ENCODE data around the gene IL1RL2. TPM values are rescaled to one million over a fixed set of nuclear protein-coding genes. Genes with fewer than 3 reads are reported as not detected.

Gene IL1RL2
- total and polyA plus RNA-seq, 2 of the 8 experiments (the other 6 are each of a cell fraction or from before 2014, with no cell fraction given), result not detected

- Histone ChIP-seq H3K4me1 (replicated peaks in 1 of 4; ENCODE audit: control insufficient read depth in 3 of 4, insufficient read depth in 4 of 4, low read length in 3 of 4) (no peaks in the 10 kb centered on the region), H2BK120ac (replicated peaks; ENCODE audit: low read depth, low read length) (no peak overlapping the region), H3K79me2 (ENCODE audit: control insufficient read depth in 1 of 2, insufficient read depth in 2 of 2, low read length in 2 of 2) (no peaks in the 10 kb centered on the region), H4K5ac (ENCODE audit: insufficient read length, low read depth, low read length) (no peak overlapping the region), H3K56ac (replicated peaks; ENCODE audit: insufficient read length, low read depth, low read length) (no peak overlapping the region), H2BK12ac (ENCODE audit: low read depth, low read length) (no peak overlapping the region), H2BK5ac (ENCODE audit: low read depth, low read length) (no peak overlapping the region), H3K4me2 (ENCODE audit: insufficient read depth in 1 of 2, low read depth in 2 of 2, low read length in 2 of 2) (no peak overlapping the region), H2AK5ac (ENCODE audit: low read depth, low read length) (no peak overlapping the region), H3K4ac (replicated peaks; ENCODE audit: insufficient read length, low read depth, low read length) (no peak overlapping the region), H4K20me1 (replicated peaks in 1 of 2; ENCODE audit: control insufficient read depth in 1 of 2, insufficient read depth in 2 of 2, low read length in 2 of 2) (no peaks in the 10 kb centered on the region), H2BK20ac (ENCODE audit: low read length) (no peak overlapping the region), H3K27me3 (replicated peaks in 1 of 4; ENCODE audit: control insufficient read depth in 3 of 4, extremely low read depth in 1 of 4, insufficient read depth in 3 of 4, low read length in 3 of 4) (no peaks in the 10 kb centered on the region), H4K8ac (ENCODE audit: extremely low read depth, insufficient read depth, low read length) (no peak overlapping the region), H3K9me3 (ENCODE audit: insufficient read depth in 2 of 2, low read depth in 1 of 2, low read length in 1 of 2) (no peaks in the 10 kb centered on the region), H3K9ac (replicated peaks in 1 of 4; ENCODE audit: extremely low read depth in 1 of 4, low read depth in 3 of 4, low read length in 3 of 4) (no peak overlapping the region), H4K91ac (replicated peaks; ENCODE audit: insufficient read length, low read length) (no peak overlapping the region), H3K14ac (ENCODE audit: insufficient read length) (no peak overlapping the region), H3K23ac (ENCODE audit: insufficient read length) (no peak overlapping the region), H3K18ac (ENCODE audit: extremely low read depth, low read length) (no peak overlapping the region), H3K27ac (ENCODE audit: low read depth, low read length) (no peak overlapping the region), H3K4me3 (ENCODE audit: extremely low read depth in 1 of 4, insufficient read depth in 2 of 4, low read depth in 3 of 4, low read length in 4 of 4) (no peak overlapping the region), H3K36me3 (ENCODE audit: control insufficient read depth in 2 of 4, insufficient read depth in 4 of 4, low read length in 3 of 4) (no peaks in the 10 kb centered on the region), H2BK15ac (ENCODE audit: low read length) (no peak overlapping the region), H3K79me1 (ENCODE audit: low read depth, low read length) (no peaks in the 10 kb centered on the region), H3K23me2 (ENCODE audit: low read depth, low read length) (no peaks in the 10 kb centered on the region), H2AFZ (ENCODE audit: low read length) (no peak overlapping the region)
- 90% methylated on average over 11 of the region's 11 CpGs; no CpG with 5 or more reads in 1 of the 2 experiments for WGBS, 2 experiments (ENCODE audit: extremely low coverage in 1 of 2, insufficient coverage in 1 of 2, insufficient read length in 1 of 2, insufficient replicate concordance in 2 of 2, low coverage in 1 of 2, low lambda C conversion rate in 2 of 2, missing lambda C conversion rate in 1 of 2)
- ChIA-PET CTCF (ENCODE audit: partially characterized antibody) (interaction anchor here (0.8 to 1.5 kb wide), 3 partner anchors 16 to 217 kb away, joined by 3 to 4 read pairs (median 3); no protein-coding TSS in a partner anchor), POLR2A (ENCODE audit: partially characterized antibody) (no interaction called here)
- no peak for FAIRE-seq
- DNase-seq (ENCODE audit: low read depth in 1 of 2, low spot score in 2 of 2), result no peak
- no peak for TF ChIP-seq TAF7 (optimal IDR thresholded peaks at IDR 0.05; ENCODE audit: borderline replicate concordance, low read depth, low read length)
- no peak for TF ChIP-seq CTCF (IDR thresholded peaks at IDR 0.05; ENCODE audit: control extremely low read depth in 1 of 3, insufficient read depth in 1 of 3, low read depth in 1 of 3, low read length in 3 of 3)
- TF ChIP-seq SIN3A (conservative IDR thresholded peaks at IDR 0.05 in 1 of 2, IDR thresholded peaks at IDR 0.05 in 1 of 2; ENCODE audit: low read depth in 1 of 2, low read length in 2 of 2), result no peak
- TF ChIP-seq CHD1 (IDR thresholded peaks at IDR 0.05; ENCODE audit: low read depth, low read length), result no peak
- TF ChIP-seq SIX5 (IDR thresholded peaks at IDR 0.05; ENCODE audit: low read depth, low read length), result no peak
- no peak for TF ChIP-seq SAP30 (IDR thresholded peaks at IDR 0.05; ENCODE audit: insufficient read depth, insufficient replicate concordance, low read length)
These were observed 50.4 kb downstream of the IL1RL2 start for GRCh38 chr2:102237176-102237575.
